Heart right ventricle (tissue), 16 donors: ENCODE results near the gene ADGRL3. TPM values are rescaled to one million over a fixed set of nuclear protein-coding genes. Genes with fewer than 3 reads are reported as not detected.
A peak's percentile ranks its signal among the peaks of the same experiment; 100 is the strongest.

ENCODE experiments used
- ATAC-seq, 8 donors: fragments of 200-7000 bp; cut with Tn5 transposase; one replicate each; pipeline ENCODE4 v1.9.1; 2020; ENCODE audit warnings: mild to moderate bottlenecking in 8 of 8, moderate library complexity in 8 of 8, moderate number of reproducible peaks in 1 of 8
- DNase-seq, 2 donors: peaks; one replicate each; pipeline ENCODE4 v3.0.0-alpha.2; 2020
- H3K27ac ChIP-seq, 10 donors: fragments of 200-600 bp; sonication (generic) in 2 of 10; one replicate each; pipeline versions ENCODE4 v1.5.0 to v1.8.0; 2020 to 2022; ENCODE audit warnings: mild to moderate bottlenecking in 3 of 10
- H3K27me3 ChIP-seq, 7 donors: fragments of 200-600 bp; one replicate each; pipeline ENCODE4 v1.8.0; 2021 to 2022; ENCODE audit warnings: mild to moderate bottlenecking in 2 of 7
- H3K36me3 ChIP-seq, 9 donors: fragments of 200-600 bp; sonication (generic) in 1 of 9; one replicate each; pipeline versions ENCODE4 v1.5.0 to v1.8.0; 2020 to 2022; ENCODE audit warnings: mild to moderate bottlenecking in 2 of 9
- H3K4me1 ChIP-seq, 9 donors: fragments of 200-600 bp; sonication (generic) in 1 of 9; one replicate each; pipeline versions ENCODE4 v1.5.0 to v1.8.0; 2020 to 2022; ENCODE audit warnings: mild to moderate bottlenecking in 4 of 9
- H3K4me3 ChIP-seq, 10 donors: fragments of 200-600 bp; sonication (generic) in 2 of 10; one replicate each; pipeline versions ENCODE4 v1.5.0 to v1.8.0; 2020 to 2022; ENCODE audit warnings: mild to moderate bottlenecking in 7 of 10, moderate library complexity in 2 of 10
- H3K9me3 ChIP-seq, 11 donors: fragments of 200-600 bp in 10 of 11; sonication (generic) in 2 of 11; one replicate each; pipeline versions ENCODE4 v1.5.0 to v1.8.0; 2013 to 2022; ENCODE audit warnings: mild to moderate bottlenecking in 2 of 11, control low read depth in 1 of 11, moderate library complexity in 1 of 11
- WGBS, 2 donors: extraction: QIAGEN DNeasy Blood & Tissue Kit; methylation state at CpG; one replicate each; pipeline ENCODE4 v1.1.7; 2013; ENCODE audit warnings: inconsistent platforms in 1 of 2; 5-methylcytosine and 5-hydroxymethylcytosine counted together
- intact Hi-C, 10 donors: fragments of 100-400 bp; cut with DNase I; formaldehyde crosslinking; loops; one replicate each; pipeline versions ENCODE4 v1.11.1 to v1.14.2; 2022
- polyA plus RNA-seq, 2 donors: library from polyadenylated mRNA; stranded (reverse); fragments of 200-250 nt; gene quantifications; one replicate each; pipeline ENCODE4 v1.2.3, GENCODE V29; 2013
- total RNA-seq, 10 donors: library from RNA; stranded (reverse); fragmentation: NEBNext Ultra II Directional in 3 of 10; extraction: Animal tissue kit (Norgen Biotek cat#: 25700) in 3 of 10; gene quantifications; one replicate each; pipeline versions ENCODE4 v1.2.1 to v1.2.4, GENCODE V29; 2021 to 2023
- TF ChIP-seq, protein P1 (sequence below), 9 donors: fragments of 200-600 bp; sonication (generic) in 2 of 9; IDR thresholded peaks; one replicate each; pipeline versions ENCODE4 v1.5.0 to v1.8.0; 2021 to 2022; ENCODE audit warnings: antibody characterized with exemption in 9 of 9, mild to moderate bottlenecking in 5 of 9, moderate library complexity in 1 of 9
- donor health status: Arrhythmogenic right ventricular cardiomyopathy.
- donor health status: ischemic (EF 13 %, LVEDD 7.1; RV severe dilation, severe dysfunction).
- donor health status: healthy with polysubstance abuse.
- donor health status: DM: no; HTN: yes; CAD: no.
- donor health status: DM: no; HTN: no; CAD: no.
- donor health status: ischemic (EF 25% LVEDD 6.9; RV normal size, moderate dysfunction).
- donor health status: ischemic (EF 25% LVEDD 5.7; RV mildly dilated, moderate dysfunction).
- donor health status: healthy.
- donor health status: DM: yes; HTN: yes; CAD: no.
- donor health status: Ischemic cardiomyopathy.
- donor health status: ischemic (EF 35%, LVEDD 5.7; RV mildly dilated, moderate dysfunction).
- donor health status: nonischemic (EF 11% LVEDD 7.7; RV severe dilation, severe dysfunction).
- donor health status: DM: yes; HTN: yes; CAD: no.
- donor health status: PGD.
- donor health status: ischemic (EF 29% LVEDD 5.4; RV normal size, mild dysfunction).
- donor health status: nonischemic (EF 23%, LVEDD 6.1; RV moderate dilation, normal function).

The ADGRL3 gene
- total and polyA plus RNA-seq, 12 donors, result 0.36 to 20.9 (median 4.6) TPM

DNA sequence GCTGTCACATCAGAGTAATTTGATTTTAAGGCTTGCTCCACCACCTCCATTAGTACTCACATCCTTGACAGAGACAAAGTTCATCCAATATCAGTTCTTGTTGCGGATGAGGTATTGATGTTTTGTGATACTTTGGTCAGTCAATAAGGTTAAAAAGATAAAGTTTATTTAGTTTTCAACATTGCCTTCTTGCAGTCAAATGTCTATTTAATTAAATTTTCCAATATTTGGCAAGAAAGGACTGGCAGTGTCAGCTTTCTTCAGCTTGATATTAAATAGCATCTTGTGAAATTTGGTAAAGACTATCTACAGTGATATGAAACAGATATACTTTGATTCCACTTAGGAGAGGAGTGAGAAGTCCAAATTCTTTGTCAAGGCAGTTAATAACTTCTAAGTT is 493.4 kb downstream of the ADGRL3 start:
- Histone ChIP-seq H3K36me3 (no peaks in the 10 kb centered on the region), H3K9me3 (no peaks in the 10 kb centered on the region), H3K4me1 (no peaks in the 10 kb centered on the region), H3K27ac (no peak overlapping the region), H3K27me3 (no peaks in the 10 kb centered on the region), H3K4me3 (no peak overlapping the region)
- WGBS, 2 donors, result 91 to 95% methylated on average over 1 of the region's 1 CpG
- intact Hi-C loops, result no loop called here
- ATAC-seq (no peak), DNase-seq (no peak)
- TF ChIP-seq, protein P1, sequence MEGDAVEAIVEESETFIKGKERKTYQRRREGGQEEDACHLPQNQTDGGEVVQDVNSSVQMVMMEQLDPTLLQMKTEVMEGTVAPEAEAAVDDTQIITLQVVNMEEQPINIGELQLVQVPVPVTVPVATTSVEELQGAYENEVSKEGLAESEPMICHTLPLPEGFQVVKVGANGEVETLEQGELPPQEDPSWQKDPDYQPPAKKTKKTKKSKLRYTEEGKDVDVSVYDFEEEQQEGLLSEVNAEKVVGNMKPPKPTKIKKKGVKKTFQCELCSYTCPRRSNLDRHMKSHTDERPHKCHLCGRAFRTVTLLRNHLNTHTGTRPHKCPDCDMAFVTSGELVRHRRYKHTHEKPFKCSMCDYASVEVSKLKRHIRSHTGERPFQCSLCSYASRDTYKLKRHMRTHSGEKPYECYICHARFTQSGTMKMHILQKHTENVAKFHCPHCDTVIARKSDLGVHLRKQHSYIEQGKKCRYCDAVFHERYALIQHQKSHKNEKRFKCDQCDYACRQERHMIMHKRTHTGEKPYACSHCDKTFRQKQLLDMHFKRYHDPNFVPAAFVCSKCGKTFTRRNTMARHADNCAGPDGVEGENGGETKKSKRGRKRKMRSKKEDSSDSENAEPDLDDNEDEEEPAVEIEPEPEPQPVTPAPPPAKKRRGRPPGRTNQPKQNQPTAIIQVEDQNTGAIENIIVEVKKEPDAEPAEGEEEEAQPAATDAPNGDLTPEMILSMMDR (IDR thresholded peaks at IDR 0.05), result no peak

DNA sequence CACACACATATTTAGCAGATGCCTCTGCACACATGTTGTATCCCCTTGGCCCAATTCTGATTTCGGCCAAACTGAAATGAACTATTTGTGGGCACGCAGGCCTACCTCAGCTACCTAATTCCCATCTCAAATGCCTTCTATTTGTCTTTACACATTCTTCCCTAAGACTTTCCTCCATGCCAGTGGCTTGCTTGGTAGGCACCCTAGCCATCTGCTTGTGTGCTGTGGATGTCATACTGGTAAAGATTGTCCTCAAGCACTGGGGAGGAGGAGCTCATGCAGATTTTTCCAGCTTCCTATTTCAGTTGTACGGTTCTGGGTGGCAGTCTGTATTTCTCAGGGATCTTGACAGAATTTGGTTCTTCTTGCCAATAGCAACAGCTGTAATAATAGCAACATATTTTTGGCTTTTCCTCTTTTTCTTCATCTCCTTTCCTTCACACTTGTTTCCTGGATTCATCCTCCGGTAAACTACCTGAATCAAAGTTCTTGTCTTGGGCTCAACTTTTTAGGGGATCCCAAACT is 514.3 kb downstream of the ADGRL3 start:
- DNase-seq (no peak), ATAC-seq (peak in 5 of 8 donors; percentile 35 to 76 (median 55))
- no peak overlapping the region for H3K27ac ChIP-seq
- WGBS, 2 donors, result 66 to 75% methylated on average over 4 of the region's 4 CpGs
- TF ChIP-seq, protein P1 (IDR thresholded peaks at IDR 0.05), result no peak
- H3K9me3 ChIP-seq, result no peaks in the 10 kb centered on the region
- H3K36me3 ChIP-seq, result no peaks in the 10 kb centered on the region
- intact Hi-C loops, result no loop called here
- peaks cover 0 to 5% (median 0%) of the 10 kb centered on the region in 9 donors for H3K4me1 ChIP-seq
- H3K4me3 ChIP-seq, result no peak overlapping the region
- no peaks in the 10 kb centered on the region for H3K27me3 ChIP-seq

DNA sequence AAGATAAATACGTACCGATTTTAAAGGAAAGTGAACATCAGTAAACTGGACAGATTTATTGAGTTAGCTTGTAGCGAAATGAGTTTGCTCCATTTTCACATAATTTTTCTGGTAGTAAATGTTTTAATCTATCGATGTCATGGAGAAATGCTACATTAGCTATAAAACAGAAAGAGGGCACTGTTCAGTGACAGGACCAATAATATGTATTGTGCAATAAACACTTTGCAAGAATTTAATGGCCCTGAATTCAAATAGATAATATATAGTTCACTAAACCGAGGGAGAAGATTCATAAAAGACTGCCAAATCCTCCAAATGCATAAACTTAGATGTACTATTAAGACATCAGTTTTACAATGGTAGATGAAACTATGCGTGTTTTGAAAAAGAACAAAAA is 516.3 kb downstream of the ADGRL3 start:
- Histone ChIP-seq H3K27me3 (no peaks in the 10 kb centered on the region), H3K4me3 (no peak overlapping the region), H3K27ac (no peak overlapping the region), H3K4me1 (peaks cover 0 to 5% (median 0%) of the 10 kb centered on the region in 9 donors), H3K36me3 (no peaks in the 10 kb centered on the region), H3K9me3 (no peaks in the 10 kb centered on the region)
- TF ChIP-seq, protein P1 (IDR thresholded peaks at IDR 0.05), result no peak
- no peak for DNase-seq
- intact Hi-C loops, result no loop called here
- no peak for ATAC-seq
- 86 to 94% methylated on average over 6 of the region's 6 CpGs for WGBS, 2 donors

DNA sequence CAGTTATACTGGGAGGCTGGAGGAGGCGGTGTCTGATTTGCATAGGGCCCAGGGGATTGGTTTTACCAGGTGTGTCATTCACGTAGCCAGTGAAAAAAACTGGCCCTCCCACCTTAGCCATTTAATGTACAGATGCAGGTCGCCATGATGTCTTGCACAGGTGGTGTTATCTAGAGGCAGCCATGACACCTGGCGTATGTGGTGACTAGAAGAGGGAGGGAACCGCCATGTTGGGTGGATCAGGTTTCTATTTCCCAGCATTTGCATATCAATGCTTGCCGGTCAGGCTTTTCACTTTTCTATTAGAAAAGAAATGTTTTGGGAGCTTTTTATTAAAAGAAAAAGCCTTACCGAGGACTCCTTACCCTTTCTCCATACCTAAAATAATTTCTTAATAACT is 523.4 kb downstream of the ADGRL3 start:
- H3K27me3 ChIP-seq, result no peaks in the 10 kb centered on the region
- 90 to 93% methylated on average over 7 of the region's 7 CpGs for WGBS, 2 donors
- H3K4me1 ChIP-seq, result no peaks in the 10 kb centered on the region
- TF ChIP-seq, protein P1 (IDR thresholded peaks at IDR 0.05), result no peak
- no peak for DNase-seq
- no peaks in the 10 kb centered on the region for H3K9me3 ChIP-seq
- no peak overlapping the region for H3K4me3 ChIP-seq
- intact Hi-C loops, result no loop called here
- H3K27ac ChIP-seq, result no peak overlapping the region
- no peak for ATAC-seq
- no peaks in the 10 kb centered on the region for H3K36me3 ChIP-seq
